A549 (cell line): ENCODE data around the gene ASB2. TPM values are rescaled to one million over a fixed set of nuclear protein-coding genes. Genes with fewer than 3 reads are reported as not detected.

Source experiments
- ATAC-seq, 2 experiments: fragments of 200-7000 bp in 1 of 2; fragments of >200 bp in 1 of 2; cut with Nextera tagmentation in 1 of 2; cut with Tn5 transposase in 1 of 2; 3 replicates each; pipeline versions ENCODE4 v1.8.0 to v1.9.1; 2018 to 2020; ENCODE audit warnings: mild to moderate bottlenecking in 1 of 2, moderate library complexity in 1 of 2
- CTCF ChIA-PET: fragments of 300-600 bp; sonication (Branson Sonifier 250); formaldehyde crosslinking; extraction: SDS; loops from one replicate; lab custom pipeline; 2021; ENCODE audit warnings: antibody characterized with exemption, inconsistent platforms; lab: Yijun Ruan, JAX
- POLR2A ChIA-PET: fragments of 350-600 bp; formaldehyde crosslinking; extraction: SDS; loops from one replicate; lab custom pipeline; 2021; ENCODE audit warnings: antibody characterized with exemption, inconsistent platforms; lab: Yijun Ruan, JAX
- DNase-seq, 2 experiments: peaks; one replicate each; pipeline versions ENCODE4 v3.0.0 to v3.0.0-alpha.2; 2011 to 2016; ENCODE audit warnings: low read depth in 1 of 2, low spot score in 1 of 2
- FAIRE-seq: peaks from 2 replicates; lab custom pipeline; 2011; peaks lifted over from hg19 to GRCh38; lab: Jason Lieb, UNC
- H3K27ac ChIP-seq, 2 experiments: fragments of >200 bp; sonication (Bioruptor Twin); formaldehyde crosslinking; 3 replicates each; pipeline ENCODE4 v1.5.1; 2016 to 2017
- H3K4me1 ChIP-seq: fragments of >200 bp; sonication (Bioruptor Twin); formaldehyde crosslinking; 3 replicates; pipeline ENCODE4 v1.6.1; 2016
- H3K4me2 ChIP-seq: fragments of >200 bp; sonication (Bioruptor Twin); formaldehyde crosslinking; 3 replicates; pipeline ENCODE4 v1.6.1; 2016
- H3K4me3 ChIP-seq: fragments of >200 bp; sonication (Bioruptor Twin); formaldehyde crosslinking; 3 replicates; pipeline ENCODE4 v1.5.1; 2016
- H3K9me3 ChIP-seq: fragments of >200 bp; sonication (Bioruptor Twin); formaldehyde crosslinking; 3 replicates; pipeline ENCODE4 v1.6.1; 2016
- CHD2 ChIP-seq: fragments of 150-350 bp; IDR thresholded peaks from 2 replicates; pipeline ENCODE4 v1.6.1; 2014; ENCODE audit warnings: low read length; ENCODE audit not compliant: partially characterized antibody
- EHF ChIP-seq: fragments of 250-450 bp; sonication (Bioruptor Pico); IDR thresholded peaks from 2 replicates; pipeline ENCODE4 v1.5.0; 2020; ENCODE audit warnings: mild to moderate bottlenecking
- EP300 ChIP-seq, 2 experiments: fragments of >200 bp; sonication (Bioruptor Twin); formaldehyde crosslinking; IDR thresholded peaks; 2 replicates in 1 of 2; 3 replicates in 1 of 2; pipeline ENCODE4 v1.6.1; 2016 to 2017
- GATA3 ChIP-seq: IDR thresholded peaks from 2 replicates; pipeline ENCODE4 v1.6.1; 2012; ENCODE audit warnings: borderline replicate concordance
- HOXB5 ChIP-seq: fragments of 250-450 bp; sonication (Bioruptor Pico); IDR thresholded peaks from 2 replicates; pipeline ENCODE4 v1.5.0; 2020; ENCODE audit warnings: mild to moderate bottlenecking, moderate library complexity
- JUN ChIP-seq, 2 experiments: fragments of >200 bp; sonication (Bioruptor Twin); formaldehyde crosslinking; IDR thresholded peaks; 2 replicates in 1 of 2; 3 replicates in 1 of 2; pipeline ENCODE4 v1.6.1; 2016 to 2017
- KDM1A ChIP-seq: fragments of 200-600 bp; sonication (generic); IDR thresholded peaks from 2 replicates; pipeline ENCODE4 v1.6.1; 2016; ENCODE audit warnings: low read depth, mild to moderate bottlenecking
- MAFK ChIP-seq: fragments of 450-650 bp; IDR thresholded peaks from 2 replicates; pipeline ENCODE4 v1.6.1; 2014; ENCODE audit not compliant: partially characterized antibody
- RFX5 ChIP-seq: fragments of 450-650 bp; IDR thresholded peaks from 2 replicates; pipeline ENCODE4 v1.7.1; 2014; ENCODE audit warnings: antibody characterized with exemption, mild to moderate bottlenecking, moderate library complexity
- RNF2 ChIP-seq: fragments of 200-600 bp; sonication (generic); IDR thresholded peaks from 2 replicates; pipeline ENCODE4 v1.6.1; 2016; ENCODE audit warnings: low read depth, mild to moderate bottlenecking, antibody characterized with exemption, moderate library complexity, borderline replicate concordance
- SREBF2 ChIP-seq: fragments of 450-650 bp; IDR thresholded peaks from 2 replicates; pipeline ENCODE4 v1.6.1; 2014; ENCODE audit warnings: mild to moderate bottlenecking, moderate library complexity
- TFCP2L1 ChIP-seq: fragments of 250-450 bp; sonication (Bioruptor Pico); IDR thresholded peaks from 2 replicates; pipeline ENCODE4 v1.5.0; 2021; ENCODE audit warnings: mild to moderate bottlenecking
- ZC3H11A ChIP-seq: fragments of 450-650 bp; IDR thresholded peaks from 2 replicates; pipeline ENCODE4 v1.6.1; 2014; ENCODE audit warnings: antibody characterized with exemption, mild to moderate bottlenecking
- ZFP36 ChIP-seq: fragments of 450-650 bp; IDR thresholded peaks from 2 replicates; pipeline ENCODE4 v1.6.1; 2014; ENCODE audit warnings: borderline replicate concordance; ENCODE audit not compliant: partially characterized antibody
- ZNF302 ChIP-seq: fragments of 250-450 bp; sonication (Bioruptor Pico); IDR thresholded peaks from 2 replicates; pipeline ENCODE4 v1.9.0; 2021; ENCODE audit warnings: inconsistent platforms, mild to moderate bottlenecking, moderate library complexity
- ZSCAN20 ChIP-seq: fragments of 250-450 bp; sonication (Bioruptor Pico); IDR thresholded peaks from 2 replicates; pipeline ENCODE4 v1.8.0; 2022; ENCODE audit warnings: mild to moderate bottlenecking, moderate library complexity
- WGBS: methylation state at CpG from one replicate; pipeline ENCODE4 v1.1.6; 2017; ENCODE audit errors: missing lambda C conversion rate; 5-methylcytosine and 5-hydroxymethylcytosine counted together
- polyA plus RNA-seq, 4 experiments: library from polyadenylated mRNA; depleted of rRNA in 3 of 4; stranded (reverse); fragments of >200 nt; fragmentation: RNase III in 1 of 4; extraction: RNeasy Plus Mini Kit Qiagen cat#74134 plus additional on column Dnase treatment in 1 of 4; gene quantifications; 2 replicates in 3 of 4; 3 replicates in 1 of 4; pipeline ENCODE4 v1.2.3, GENCODE V29; 2011 to 2017
- TF ChIP-seq, protein P1 (sequence below): fragments of >200 bp; sonication (Bioruptor Twin); formaldehyde crosslinking; IDR thresholded peaks from 3 replicates; pipeline ENCODE4 v1.5.1; 2016
- TF ChIP-seq, protein P2 (sequence below): fragments of 450-650 bp; IDR thresholded peaks from 2 replicates; pipeline ENCODE4 v1.6.1; 2014; ENCODE audit warnings: antibody characterized with exemption
- TF ChIP-seq, protein P3 (sequence below): IDR thresholded peaks from 2 replicates; pipeline ENCODE4 v1.6.1; 2012; ENCODE audit warnings: low read depth, borderline replicate concordance
- TF ChIP-seq, protein P4 (sequence below): IDR thresholded peaks from 2 replicates; pipeline ENCODE4 v1.6.1; 2012

ASB2 gene
- polyA plus RNA-seq, 2 of the 4 experiments (the other 2 are of a cell fraction): 0.03 to 0.10 TPM

DNA sequence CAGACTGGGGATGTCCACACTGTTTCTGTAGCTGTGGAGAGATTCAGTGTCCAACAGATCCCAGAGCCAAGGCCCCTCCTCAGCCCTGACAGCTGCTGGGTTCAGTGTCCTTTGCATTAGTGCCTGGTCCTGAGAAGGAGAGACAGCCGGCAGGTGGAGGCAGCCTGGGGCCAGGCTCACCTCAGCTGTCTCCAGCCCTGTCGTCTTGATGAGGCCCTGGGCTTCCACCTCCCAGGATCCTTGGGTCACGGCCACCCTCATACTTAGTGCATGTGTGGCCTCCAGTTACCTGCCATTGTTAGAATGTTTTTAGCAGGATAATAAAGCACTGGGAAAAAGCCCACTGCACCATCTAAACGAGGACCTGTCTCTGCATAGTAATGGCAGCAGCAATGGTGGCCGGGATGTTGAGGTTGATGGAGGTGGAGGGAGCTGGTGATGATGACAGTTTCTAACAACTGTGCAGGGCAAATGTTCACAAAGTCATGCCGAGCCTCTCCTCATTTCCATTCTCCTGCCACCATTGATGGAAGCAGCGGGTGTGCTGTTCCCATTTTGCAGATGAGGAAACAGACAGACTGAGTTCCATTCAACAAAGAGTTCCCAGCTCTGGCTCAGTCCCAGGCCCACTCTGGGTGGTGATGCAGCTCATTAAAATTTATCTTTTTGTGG is 17.7 kb downstream of the ASB2 start:
- Histone ChIP-seq H3K4me2 (peak overlapping the region; percentile 64), H3K27ac (peak overlapping the region; percentile 56 to 81; a peak in 5 of 6 replicates), H3K9me3 (no peaks in the 10 kb centered on the region), H3K4me1 (peaks cover 22% of the 10 kb centered on the region), H3K4me3 (no peak overlapping the region)
- FAIRE-seq (no peak), ATAC-seq (no peak), DNase-seq (no peak)
- TF ChIP-seq SREBF2 (no peak), KDM1A (peak; percentile 42; the same call in 1 of the 2 replicates)
- ChIA-PET CTCF (interaction anchor here (1.4 to 25.8 kb wide), 4 partner anchors 12 to 34 kb away, joined by 3 to 601 read pairs (median 8); no protein-coding TSS in a partner anchor), POLR2A (no interaction called here)
- WGBS: 94% methylated on average over 7 of the region's 7 CpGs

DNA sequence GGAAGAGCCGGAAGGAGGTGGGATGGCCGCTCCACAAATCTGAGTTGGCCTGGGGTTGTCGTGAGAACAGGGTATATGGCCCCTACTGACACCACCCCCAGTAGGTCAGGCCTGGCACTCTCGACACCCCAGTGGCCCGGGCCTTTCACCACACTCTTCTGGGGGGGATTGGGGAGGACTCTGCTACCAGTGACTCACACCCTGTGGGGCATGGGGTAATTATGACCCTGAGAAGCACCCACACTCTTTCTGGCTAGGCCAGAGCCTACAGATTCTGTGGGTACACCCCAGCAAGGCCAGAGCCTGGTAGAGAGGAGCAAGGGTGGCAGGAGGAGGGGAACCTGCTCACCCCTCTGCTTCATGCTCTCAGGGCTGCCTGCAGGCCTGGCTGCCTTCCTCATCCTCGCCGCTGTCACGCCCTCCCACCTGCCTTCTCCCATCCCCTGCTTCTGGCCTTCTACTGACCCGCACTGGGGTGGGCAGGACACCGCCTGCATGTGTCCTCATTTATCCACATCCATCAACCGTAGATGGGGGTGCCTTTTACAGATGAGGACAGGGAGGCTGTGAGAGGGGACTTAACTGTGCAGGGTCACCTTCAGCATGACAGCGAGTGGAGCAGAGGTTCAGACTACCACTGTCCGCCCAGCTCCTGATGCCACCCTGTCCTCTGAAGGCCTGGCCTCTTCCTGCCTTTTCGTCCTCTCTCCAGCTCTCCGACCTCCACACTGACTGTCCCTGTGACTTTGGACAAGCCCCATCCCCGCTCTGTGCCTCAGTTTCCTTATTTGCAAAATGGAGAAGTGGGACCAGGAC is 18.4 kb downstream of the ASB2 start:
- DNase-seq (no peak), FAIRE-seq (no peak), ATAC-seq (no peak)
- CTCF ChIA-PET: interaction anchor here (1.4 to 25.8 kb wide), 4 partner anchors 13 to 34 kb away, joined by 3 to 601 read pairs (median 8); no protein-coding TSS in a partner anchor
- Histone ChIP-seq H3K4me2 (no peak overlapping the region), H3K4me3 (no peak overlapping the region)
- POLR2A ChIA-PET: no interaction called here
- no peak for TF ChIP-seq GATA3
- TF ChIP-seq, protein P1, sequence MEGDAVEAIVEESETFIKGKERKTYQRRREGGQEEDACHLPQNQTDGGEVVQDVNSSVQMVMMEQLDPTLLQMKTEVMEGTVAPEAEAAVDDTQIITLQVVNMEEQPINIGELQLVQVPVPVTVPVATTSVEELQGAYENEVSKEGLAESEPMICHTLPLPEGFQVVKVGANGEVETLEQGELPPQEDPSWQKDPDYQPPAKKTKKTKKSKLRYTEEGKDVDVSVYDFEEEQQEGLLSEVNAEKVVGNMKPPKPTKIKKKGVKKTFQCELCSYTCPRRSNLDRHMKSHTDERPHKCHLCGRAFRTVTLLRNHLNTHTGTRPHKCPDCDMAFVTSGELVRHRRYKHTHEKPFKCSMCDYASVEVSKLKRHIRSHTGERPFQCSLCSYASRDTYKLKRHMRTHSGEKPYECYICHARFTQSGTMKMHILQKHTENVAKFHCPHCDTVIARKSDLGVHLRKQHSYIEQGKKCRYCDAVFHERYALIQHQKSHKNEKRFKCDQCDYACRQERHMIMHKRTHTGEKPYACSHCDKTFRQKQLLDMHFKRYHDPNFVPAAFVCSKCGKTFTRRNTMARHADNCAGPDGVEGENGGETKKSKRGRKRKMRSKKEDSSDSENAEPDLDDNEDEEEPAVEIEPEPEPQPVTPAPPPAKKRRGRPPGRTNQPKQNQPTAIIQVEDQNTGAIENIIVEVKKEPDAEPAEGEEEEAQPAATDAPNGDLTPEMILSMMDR: no peak
- no peak for TF ChIP-seq JUN (IDR thresholded peaks at IDR 0.05)
- no peak for TF ChIP-seq RNF2
- TF ChIP-seq, all 56 proteins: peak for 0
- H3K4me1 ChIP-seq: peaks cover 22% of the 10 kb centered on the region
- peak overlapping the region; percentile 16 to 81; a peak in 4 of 6 replicates for H3K27ac ChIP-seq
- H3K9me3 ChIP-seq: no peaks in the 10 kb centered on the region
- WGBS: 93% methylated on average over 15 of the region's 16 CpGs

DNA sequence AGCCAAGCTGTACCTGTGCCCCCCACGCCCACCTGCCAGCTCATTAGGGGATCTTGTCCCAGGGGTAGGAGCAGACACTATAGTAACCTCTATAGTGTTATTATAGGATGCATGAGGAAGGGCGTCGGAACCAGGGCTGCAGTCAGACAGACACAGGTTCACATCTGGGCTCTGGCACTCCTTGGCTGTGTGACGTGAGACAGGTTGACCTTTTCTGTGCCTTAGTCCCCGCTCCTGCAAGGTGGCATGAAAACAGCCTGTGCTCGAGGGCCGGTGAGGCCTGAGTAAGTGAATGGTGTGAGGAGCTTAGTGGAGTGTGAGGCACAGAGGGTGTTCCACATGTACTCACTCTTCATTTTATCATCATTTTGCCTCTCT is 19.0 kb downstream of the ASB2 start:
- Histone ChIP-seq H3K4me1 (peaks cover 22% of the 10 kb centered on the region), H3K27ac (peak overlapping the region in 1 of 2 experiments; percentile 81; a peak in 2 of 6 replicates), H3K4me2 (no peak overlapping the region), H3K4me3 (no peak overlapping the region), H3K9me3 (no peaks in the 10 kb centered on the region)
- WGBS: 92% methylated on average over 7 of the region's 7 CpGs
- ChIA-PET POLR2A (no interaction called here), CTCF (interaction anchor here (2.4 to 29.6 kb wide), 3 partner anchors 10 to 15 kb away, joined by 9 to 601 read pairs (median 601); partner anchors contain the start of gene ASB2)
- FAIRE-seq (no peak), DNase-seq (no peak), ATAC-seq (no peak)
- no peak for TF ChIP-seq ZFP36
- no peak for TF ChIP-seq EHF (CRISPR knock-in tag)
- TF ChIP-seq JUN (IDR thresholded peaks at IDR 0.05): no peak
- no peak for TF ChIP-seq EP300 (IDR thresholded peaks at IDR 0.05)
- TF ChIP-seq, protein P2, sequence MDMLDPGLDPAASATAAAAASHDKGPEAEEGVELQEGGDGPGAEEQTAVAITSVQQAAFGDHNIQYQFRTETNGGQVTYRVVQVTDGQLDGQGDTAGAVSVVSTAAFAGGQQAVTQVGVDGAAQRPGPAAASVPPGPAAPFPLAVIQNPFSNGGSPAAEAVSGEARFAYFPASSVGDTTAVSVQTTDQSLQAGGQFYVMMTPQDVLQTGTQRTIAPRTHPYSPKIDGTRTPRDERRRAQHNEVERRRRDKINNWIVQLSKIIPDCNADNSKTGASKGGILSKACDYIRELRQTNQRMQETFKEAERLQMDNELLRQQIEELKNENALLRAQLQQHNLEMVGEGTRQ: no peak

DNA sequence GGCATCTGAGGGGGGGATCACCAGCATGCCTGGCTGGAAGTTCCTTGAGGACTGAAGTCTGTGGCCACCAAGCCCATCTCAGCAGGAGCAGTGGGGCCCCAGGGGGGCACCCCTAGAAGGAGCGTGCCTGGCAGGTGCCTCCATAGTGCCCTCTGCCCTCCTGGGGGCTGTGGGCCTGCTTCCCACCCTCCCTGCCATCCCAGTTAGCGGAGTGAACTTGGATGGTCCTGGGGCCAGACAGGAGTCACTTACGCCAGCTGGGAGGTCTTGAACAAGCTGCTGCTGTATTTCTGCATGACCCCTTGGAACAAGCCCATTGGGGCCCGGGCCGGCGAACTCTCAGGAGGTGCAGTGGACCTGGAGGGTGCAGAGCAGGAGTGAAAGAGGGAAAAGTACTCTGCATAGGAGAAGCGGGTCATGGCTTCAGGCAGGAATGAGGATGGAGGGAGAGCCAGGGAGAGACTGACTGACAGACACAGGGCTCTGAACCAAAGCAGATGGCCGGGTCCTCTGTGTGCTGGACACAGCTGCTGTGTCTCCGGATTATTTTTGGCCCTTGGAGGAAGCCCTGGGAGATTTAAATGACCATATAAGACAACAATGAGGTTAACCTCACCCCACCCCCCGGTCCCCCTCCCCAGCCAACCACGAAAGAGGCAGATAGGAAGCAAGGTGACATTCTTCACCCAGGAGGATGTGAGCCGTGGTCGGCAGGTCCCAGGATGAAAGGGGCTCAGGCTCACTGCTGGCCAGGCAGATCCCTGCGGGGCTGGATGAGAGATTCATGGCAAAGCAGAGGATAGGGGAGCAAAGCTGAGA is 19.6 kb downstream of the ASB2 start:
- Histone ChIP-seq H3K27ac (peak overlapping the region in 1 of 2 experiments; percentile 23; a peak in 2 of 6 replicates), H3K4me2 (no peak overlapping the region), H3K4me3 (no peak overlapping the region), H3K4me1 (peaks cover 22% of the 10 kb centered on the region), H3K9me3 (no peaks in the 10 kb centered on the region)
- no peak for ATAC-seq
- DNase-seq: no peak
- ChIA-PET CTCF (interaction anchor here (0.9 to 29.6 kb wide), 3 partner anchors 11 to 180 kb away, joined by 3 to 601 read pairs (median 601); partner anchors contain the start of gene ASB2), POLR2A (no interaction called here)
- WGBS: 80% methylated on average over 13 of the region's 14 CpGs
- no peak for FAIRE-seq
- TF ChIP-seq, protein P3, sequence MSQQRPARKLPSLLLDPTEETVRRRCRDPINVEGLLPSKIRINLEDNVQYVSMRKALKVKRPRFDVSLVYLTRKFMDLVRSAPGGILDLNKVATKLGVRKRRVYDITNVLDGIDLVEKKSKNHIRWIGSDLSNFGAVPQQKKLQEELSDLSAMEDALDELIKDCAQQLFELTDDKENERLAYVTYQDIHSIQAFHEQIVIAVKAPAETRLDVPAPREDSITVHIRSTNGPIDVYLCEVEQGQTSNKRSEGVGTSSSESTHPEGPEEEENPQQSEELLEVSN: no peak
- TF ChIP-seq, protein P2: no peak
- TF ChIP-seq KDM1A (no peak), MAFK (no peak), ZSCAN20 (CRISPR knock-in tag) (no peak), RFX5 (no peak), ZC3H11A (no peak), ZNF302 (CRISPR knock-in tag) (no peak), JUN (IDR thresholded peaks at IDR 0.05) (no peak), GATA3 (no peak), HOXB5 (CRISPR knock-in tag) (no peak), CHD2 (no peak), TFCP2L1 (CRISPR knock-in tag) (no peak)
- TF ChIP-seq, protein P4, sequence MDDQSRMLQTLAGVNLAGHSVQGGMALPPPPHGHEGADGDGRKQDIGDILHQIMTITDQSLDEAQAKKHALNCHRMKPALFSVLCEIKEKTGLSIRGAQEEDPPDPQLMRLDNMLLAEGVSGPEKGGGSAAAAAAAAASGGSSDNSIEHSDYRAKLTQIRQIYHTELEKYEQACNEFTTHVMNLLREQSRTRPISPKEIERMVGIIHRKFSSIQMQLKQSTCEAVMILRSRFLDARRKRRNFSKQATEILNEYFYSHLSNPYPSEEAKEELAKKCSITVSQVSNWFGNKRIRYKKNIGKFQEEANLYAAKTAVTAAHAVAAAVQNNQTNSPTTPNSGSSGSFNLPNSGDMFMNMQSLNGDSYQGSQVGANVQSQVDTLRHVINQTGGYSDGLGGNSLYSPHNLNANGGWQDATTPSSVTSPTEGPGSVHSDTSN: no peak
